ENCODE data around the gene FMNL3. TPM values are rescaled to one million over a fixed set of nuclear protein-coding genes. Genes with fewer than 3 reads are reported as not detected.

The FMNL3 gene
- total and polyA plus RNA-seq, 9 donors = 19.9 to 39.3 (median 26.3) TPM

DNA sequence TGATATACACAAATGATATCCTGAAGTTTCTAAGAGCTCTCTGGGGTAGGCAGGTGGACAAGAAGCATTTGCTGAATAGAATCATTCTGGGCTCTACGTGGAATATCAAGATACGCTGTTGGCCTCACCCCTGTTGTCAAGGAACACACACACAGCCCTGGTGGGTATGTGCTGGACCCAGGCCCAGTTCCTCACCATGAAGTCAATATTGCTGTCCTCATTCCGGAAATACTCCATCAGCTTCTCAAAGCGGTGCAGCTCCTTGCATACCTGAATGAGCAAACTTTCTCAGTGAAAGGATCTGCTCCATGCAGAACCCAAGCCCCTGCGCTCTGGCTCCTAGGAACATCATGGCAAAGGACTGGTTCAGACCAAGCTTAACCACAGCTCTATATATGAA lies 52.5 kb downstream of the FMNL3 start:
- H3K4me3 ChIP-seq (ENCODE audit: low read length) = no peak overlapping the region
- H3K9me3 ChIP-seq (replicated peaks; ENCODE audit: control insufficient read depth, low read depth, low read length) = no peaks in the 10 kb centered on the region
- peaks cover 26% of the 10 kb centered on the region for H3K4me1 ChIP-seq (ENCODE audit: control insufficient read depth, insufficient read depth, low read length)
- WGBS (ENCODE audit: insufficient coverage) = 88% methylated on average over 3 of the region's 5 CpGs
- H3K36me3 ChIP-seq (ENCODE audit: control insufficient read depth, insufficient read depth, low read length) = peaks cover 91% of the 10 kb centered on the region
- no peak for DNase-seq
- H3K27ac ChIP-seq (ENCODE audit: low read length) = no peak overlapping the region
- H3K27me3 ChIP-seq (ENCODE audit: control insufficient read depth, insufficient read depth, low read length) = no peaks in the 10 kb centered on the region

DNA sequence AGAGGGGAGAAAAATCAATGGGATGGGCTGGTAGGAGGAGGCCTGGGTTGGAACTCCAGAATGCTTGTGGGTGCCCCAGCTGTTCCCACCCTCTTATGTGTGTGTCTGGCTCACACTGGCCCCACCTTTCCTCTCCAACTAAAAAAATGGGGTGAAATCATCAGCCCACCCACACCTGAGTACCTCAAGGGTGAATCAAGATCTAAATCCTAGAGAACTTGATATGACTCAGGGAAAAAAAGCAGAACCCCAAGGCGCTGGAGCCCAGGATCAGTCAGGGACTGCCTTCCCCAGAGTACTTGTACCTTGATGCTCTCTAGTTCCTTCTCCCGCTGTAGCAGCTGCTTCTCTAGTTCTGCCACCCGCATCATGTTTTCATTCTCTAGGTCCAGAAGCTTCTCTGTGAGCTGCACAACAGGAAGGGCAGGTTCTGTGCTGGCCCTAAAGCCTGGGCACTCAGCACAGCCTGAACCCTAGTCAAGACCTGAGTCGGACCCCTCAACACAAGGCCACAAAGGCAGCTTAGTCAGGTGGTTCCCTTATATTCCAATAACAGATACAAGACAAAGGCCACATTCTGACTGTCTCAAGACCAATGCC lies 54.2 kb downstream of the FMNL3 start:
- Histone ChIP-seq H3K4me3 (ENCODE audit: low read length) (no peak overlapping the region), H3K27ac (ENCODE audit: low read length) (no peak overlapping the region), H3K27me3 (ENCODE audit: control insufficient read depth, insufficient read depth, low read length) (no peaks in the 10 kb centered on the region), H3K9me3 (replicated peaks; ENCODE audit: control insufficient read depth, low read depth, low read length) (no peaks in the 10 kb centered on the region), H3K4me1 (ENCODE audit: control insufficient read depth, insufficient read depth, low read length) (peaks cover 38% of the 10 kb centered on the region), H3K36me3 (ENCODE audit: control insufficient read depth, insufficient read depth, low read length) (peaks cover 96% of the 10 kb centered on the region)
- WGBS (ENCODE audit: insufficient coverage) = 91% methylated on average over 4 of the region's 4 CpGs
- no peak for DNase-seq

DNA sequence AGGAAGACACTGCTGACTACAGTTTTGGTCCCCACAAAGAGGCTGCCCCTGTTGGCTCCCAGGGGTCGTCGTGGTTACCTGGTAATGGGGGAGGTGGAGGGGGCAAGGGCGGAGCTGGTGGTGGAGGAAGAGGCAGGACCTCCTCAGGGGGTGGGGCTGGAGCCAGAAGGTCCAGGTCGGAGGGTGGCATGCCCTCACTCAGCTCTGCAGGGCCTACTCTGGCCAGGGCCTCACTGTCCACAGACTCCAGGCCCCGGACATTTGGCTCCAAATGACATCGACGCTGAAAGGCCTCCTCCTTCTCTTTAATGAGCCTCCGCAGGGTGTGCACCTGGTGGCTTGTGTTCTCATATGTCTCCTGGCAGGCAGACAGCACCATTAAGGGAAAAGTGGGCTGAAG lies 55.4 kb downstream of the FMNL3 start:
- H3K27ac ChIP-seq (ENCODE audit: low read length) = no peak overlapping the region
- 57% methylated on average over 7 of the region's 8 CpGs for WGBS (ENCODE audit: insufficient coverage)
- no peak for DNase-seq
- H3K36me3 ChIP-seq (ENCODE audit: control insufficient read depth, insufficient read depth, low read length) = peaks cover 90% of the 10 kb centered on the region
- H3K27me3 ChIP-seq (ENCODE audit: control insufficient read depth, insufficient read depth, low read length) = no peaks in the 10 kb centered on the region
- no peak overlapping the region for H3K4me3 ChIP-seq (ENCODE audit: low read length)
- no peaks in the 10 kb centered on the region for H3K9me3 ChIP-seq (replicated peaks; ENCODE audit: control insufficient read depth, low read depth, low read length)
- H3K4me1 ChIP-seq (ENCODE audit: control insufficient read depth, insufficient read depth, low read length) = peaks cover 41% of the 10 kb centered on the region

DNA sequence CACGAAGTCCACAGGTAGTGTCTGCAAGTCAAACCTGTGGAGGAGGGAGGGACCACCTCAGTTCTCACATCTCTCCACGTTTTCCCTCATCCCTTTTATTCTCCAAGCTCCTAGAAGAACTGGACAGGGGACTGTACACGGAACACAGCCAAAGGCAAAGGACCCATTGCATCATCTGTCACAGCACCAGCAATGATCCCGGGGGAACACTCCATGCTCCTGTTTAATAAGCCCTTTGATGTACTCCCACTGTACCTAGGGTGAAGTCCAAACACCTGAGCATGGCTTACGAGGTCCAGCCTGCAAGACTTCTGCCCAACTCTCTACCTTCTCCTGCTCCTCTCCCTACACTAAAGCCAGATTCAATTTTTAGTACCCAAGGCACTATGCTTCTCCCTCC lies 57.3 kb downstream of the FMNL3 start:
- 90% methylated on average over 3 of the region's 5 CpGs for WGBS (ENCODE audit: insufficient coverage)
- Histone ChIP-seq H3K4me3 (ENCODE audit: low read length) (no peak overlapping the region), H3K27ac (ENCODE audit: low read length) (no peak overlapping the region), H3K27me3 (ENCODE audit: control insufficient read depth, insufficient read depth, low read length) (no peaks in the 10 kb centered on the region), H3K9me3 (replicated peaks; ENCODE audit: control insufficient read depth, low read depth, low read length) (no peaks in the 10 kb centered on the region), H3K4me1 (ENCODE audit: control insufficient read depth, insufficient read depth, low read length) (peaks cover 39% of the 10 kb centered on the region), H3K36me3 (ENCODE audit: control insufficient read depth, insufficient read depth, low read length) (peaks cover 94% of the 10 kb centered on the region)
- no peak for DNase-seq

DNA sequence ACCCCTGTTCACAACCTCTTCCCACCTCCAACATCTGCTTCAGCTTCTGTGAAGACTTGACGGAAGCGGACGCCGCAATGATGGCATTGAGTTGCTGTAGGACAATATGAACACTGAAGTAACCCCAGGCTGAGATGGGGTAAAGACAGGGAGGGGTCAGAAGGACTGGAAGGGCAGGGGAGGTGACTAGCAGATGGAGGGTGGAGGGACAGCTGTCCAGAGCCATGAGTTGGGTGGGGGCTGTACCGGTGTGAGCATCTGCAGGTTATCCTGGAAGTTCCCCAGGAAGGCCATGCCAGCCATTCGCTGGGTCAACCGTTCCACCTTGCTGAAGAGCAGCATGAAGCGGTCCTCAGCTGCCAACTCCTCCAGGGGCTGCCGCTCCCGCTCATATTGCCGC lies 57.8 kb downstream of the FMNL3 start:
- Histone ChIP-seq H3K27me3 (ENCODE audit: control insufficient read depth, insufficient read depth, low read length) (no peaks in the 10 kb centered on the region), H3K4me1 (ENCODE audit: control insufficient read depth, insufficient read depth, low read length) (peaks cover 42% of the 10 kb centered on the region), H3K4me3 (ENCODE audit: low read length) (no peak overlapping the region), H3K36me3 (ENCODE audit: control insufficient read depth, insufficient read depth, low read length) (peaks cover 93% of the 10 kb centered on the region), H3K9me3 (replicated peaks; ENCODE audit: control insufficient read depth, low read depth, low read length) (no peaks in the 10 kb centered on the region), H3K27ac (ENCODE audit: low read length) (peak overlapping the region; percentile 13)
- DNase-seq = no peak
- WGBS (ENCODE audit: insufficient coverage) = 92% methylated on average over 7 of the region's 11 CpGs

- Histone ChIP-seq H3K9me3 (replicated peaks; ENCODE audit: control insufficient read depth, low read depth, low read length) (no peaks in the 10 kb centered on the region), H3K27me3 (ENCODE audit: control insufficient read depth, insufficient read depth, low read length) (no peaks in the 10 kb centered on the region), H3K36me3 (ENCODE audit: control insufficient read depth, insufficient read depth, low read length) (peaks cover 94% of the 10 kb centered on the region), H3K4me3 (ENCODE audit: low read length) (no peak overlapping the region), H3K27ac (ENCODE audit: low read length) (no peak overlapping the region), H3K4me1 (ENCODE audit: control insufficient read depth, insufficient read depth, low read length) (peaks cover 42% of the 10 kb centered on the region)
- DNase-seq = no peak
- no CpG with 5 or more reads among the region's 3 CpGs for WGBS (ENCODE audit: insufficient coverage)
These were observed 58.5 kb downstream of the FMNL3 start for GRCh38 chr12:49648712-49649003.

DNA sequence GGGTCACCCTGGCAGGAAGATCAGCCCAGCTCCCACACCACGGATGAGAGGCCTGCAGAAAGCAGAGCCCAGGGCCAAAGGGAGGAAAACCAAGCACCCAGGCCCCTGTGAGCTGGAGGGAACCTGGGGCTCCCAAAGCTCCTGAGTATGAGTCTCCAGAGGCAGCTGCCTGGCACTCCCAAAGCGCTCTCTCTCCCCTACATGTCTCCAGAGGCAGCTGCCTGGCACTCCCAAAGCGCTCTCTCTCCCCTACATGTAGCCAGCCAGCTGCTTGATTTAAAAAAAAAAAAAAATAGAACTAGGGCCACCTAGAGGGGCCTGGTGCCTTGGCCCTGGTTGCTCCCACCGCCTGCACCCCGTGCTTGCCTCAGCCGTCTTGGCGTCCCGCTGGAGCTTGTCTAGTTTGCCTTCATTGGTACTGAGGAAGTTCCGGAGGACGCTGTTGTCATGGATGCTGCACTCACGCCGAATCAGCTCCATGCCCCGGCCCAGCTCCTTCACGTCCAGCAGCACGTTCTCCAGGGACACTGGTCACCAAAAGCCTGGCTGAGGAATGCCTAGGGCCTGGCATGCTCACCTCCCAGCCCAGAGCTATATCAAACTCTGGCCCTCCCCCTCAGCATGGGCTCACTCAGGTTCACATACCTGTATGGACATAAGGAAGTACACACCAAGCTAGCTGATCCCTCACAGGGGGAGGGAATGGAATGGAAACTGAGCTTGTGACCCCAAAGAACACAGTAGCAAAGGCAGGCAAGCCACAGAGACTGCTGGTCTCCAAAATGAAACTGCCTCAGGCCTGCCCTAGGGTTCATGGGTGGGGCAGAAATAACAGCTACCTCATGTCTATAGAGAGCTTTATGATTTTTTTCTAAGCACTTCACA lies 59.1 kb downstream of the FMNL3 start:
- Histone ChIP-seq H3K4me3 (ENCODE audit: low read length) (no peak overlapping the region), H3K36me3 (ENCODE audit: control insufficient read depth, insufficient read depth, low read length) (peaks cover 94% of the 10 kb centered on the region), H3K27ac (ENCODE audit: low read length) (peak overlapping the region; percentile 69), H3K9me3 (replicated peaks; ENCODE audit: control insufficient read depth, low read depth, low read length) (no peaks in the 10 kb centered on the region), H3K4me1 (ENCODE audit: control insufficient read depth, insufficient read depth, low read length) (peaks cover 42% of the 10 kb centered on the region), H3K27me3 (ENCODE audit: control insufficient read depth, insufficient read depth, low read length) (no peaks in the 10 kb centered on the region)
- no peak for DNase-seq
- 74% methylated on average over 13 of the region's 15 CpGs for WGBS (ENCODE audit: insufficient coverage)

GRCh38 chr12:49646871-49647654 lies 60.1 kb downstream of the FMNL3 start:
- peaks cover 94% of the 10 kb centered on the region for H3K36me3 ChIP-seq (ENCODE audit: control insufficient read depth, insufficient read depth, low read length)
- no peak for DNase-seq
- no peaks in the 10 kb centered on the region for H3K27me3 ChIP-seq (ENCODE audit: control insufficient read depth, insufficient read depth, low read length)
- no peak overlapping the region for H3K4me3 ChIP-seq (ENCODE audit: low read length)
- no peaks in the 10 kb centered on the region for H3K9me3 ChIP-seq (replicated peaks; ENCODE audit: control insufficient read depth, low read depth, low read length)
- peaks cover 42% of the 10 kb centered on the region for H3K4me1 ChIP-seq (ENCODE audit: control insufficient read depth, insufficient read depth, low read length)
- H3K27ac ChIP-seq (ENCODE audit: low read length) = peak overlapping the region; percentile 69
- 31% methylated on average over 2 of the region's 12 CpGs for WGBS (ENCODE audit: insufficient coverage)

GRCh38 chr12:49646331-49646830 lies 60.8 kb downstream of the FMNL3 start:
- H3K4me3 ChIP-seq (ENCODE audit: low read length) = no peak overlapping the region
- no peak for DNase-seq
- H3K4me1 ChIP-seq (ENCODE audit: control insufficient read depth, insufficient read depth, low read length) = peaks cover 39% of the 10 kb centered on the region
- 92% methylated on average over 7 of the region's 7 CpGs for WGBS (ENCODE audit: insufficient coverage)
- peak overlapping the region; percentile 13 for H3K27ac ChIP-seq (ENCODE audit: low read length)
- H3K9me3 ChIP-seq (replicated peaks; ENCODE audit: control insufficient read depth, low read depth, low read length) = no peaks in the 10 kb centered on the region
- no peaks in the 10 kb centered on the region for H3K27me3 ChIP-seq (ENCODE audit: control insufficient read depth, insufficient read depth, low read length)
- H3K36me3 ChIP-seq (ENCODE audit: control insufficient read depth, insufficient read depth, low read length) = peaks cover 93% of the 10 kb centered on the region
